Neuronal stem cell (in vitro differentiated cells): ENCODE measurements around the gene PODXL2.

Experiments used
- DNase-seq: peaks from one replicate; pipeline ENCODE4 v3.0.0-alpha.2; 2013; ENCODE audit warnings: low spot score
- H2AFZ ChIP-seq: one replicate; pipeline ENCODE4 v1.6.1; 2013; ENCODE audit warnings: mild to moderate bottlenecking, low read length, inconsistent platforms
- H2AK5ac ChIP-seq: 2 replicates; pipeline ENCODE4 v1.6.1; 2013; ENCODE audit warnings: low read depth, mild to moderate bottlenecking, inconsistent platforms, low read length, moderate library complexity, mixed read lengths
- H2BK120ac ChIP-seq: 2 replicates; pipeline ENCODE4 v1.6.1; 2013; ENCODE audit warnings: low read depth, mild to moderate bottlenecking, inconsistent platforms, low read length, moderate library complexity, mixed read lengths
- H2BK12ac ChIP-seq: one replicate; pipeline ENCODE4 v1.6.1; 2013; ENCODE audit warnings: low read length, inconsistent platforms
- H2BK15ac ChIP-seq: 2 replicates; pipeline ENCODE4 v1.6.1; 2013; ENCODE audit warnings: mild to moderate bottlenecking, low read length, inconsistent platforms, mixed read lengths
- H2BK5ac ChIP-seq: one replicate; pipeline ENCODE4 v1.6.1; 2013; ENCODE audit warnings: inconsistent platforms, mild to moderate bottlenecking, low read length, moderate library complexity
- H3K14ac ChIP-seq: one replicate; pipeline ENCODE4 v1.6.1; 2013; ENCODE audit warnings: low read length, inconsistent platforms
- H3K18ac ChIP-seq: 2 replicates; pipeline ENCODE4 v1.6.1; 2013; ENCODE audit warnings: low read length, inconsistent platforms
- H3K23ac ChIP-seq: 2 replicates; pipeline ENCODE4 v1.6.1; 2013; ENCODE audit warnings: low read depth, mild to moderate bottlenecking, mixed read lengths, low read length, inconsistent platforms; ENCODE audit not compliant: poor library complexity
- H3K27ac ChIP-seq: replicated peaks from 3 replicates; pipeline ENCODE4 v1.5.1; 2013; ENCODE audit warnings: low read length, inconsistent platforms
- H3K27me3 ChIP-seq, 3 experiments: 2 replicates each; pipeline ENCODE4 v1.6.1; 2013; ENCODE audit warnings: low read length in 3 of 3, mild to moderate bottlenecking in 2 of 3, inconsistent platforms in 1 of 3, low read depth in 1 of 3, mixed read lengths in 1 of 3, moderate library complexity in 1 of 3; ENCODE audit not compliant: control insufficient read depth in 3 of 3, insufficient read depth in 3 of 3
- H3K36me3 ChIP-seq, 2 donors: replicated peaks in 1 of 2; 2 replicates each; pipeline ENCODE4 v1.6.1; 2013; ENCODE audit warnings: low read length in 2 of 2; ENCODE audit not compliant: control insufficient read depth in 2 of 2, insufficient read depth in 2 of 2
- H3K4ac ChIP-seq: 2 replicates; pipeline ENCODE4 v1.6.1; 2013; ENCODE audit warnings: inconsistent platforms, mild to moderate bottlenecking, low read length, moderate library complexity
- H3K4me1 ChIP-seq, 2 donors: 1 replicate in 1 of 2; 2 replicates in 1 of 2; pipeline ENCODE4 v1.6.1; 2013; ENCODE audit warnings: low read length in 2 of 2, low read depth in 1 of 2; ENCODE audit not compliant: control insufficient read depth in 2 of 2, insufficient read depth in 1 of 2
- H3K4me2 ChIP-seq: one replicate; pipeline ENCODE4 v1.6.1; 2013; ENCODE audit warnings: mild to moderate bottlenecking, low read length, inconsistent platforms; ENCODE audit not compliant: insufficient read depth, poor library complexity, severe bottlenecking
- H3K4me3 ChIP-seq, 2 donors: 2 replicates each; pipeline ENCODE4 v1.5.1; 2013; ENCODE audit warnings: low read length in 2 of 2, mild to moderate bottlenecking in 2 of 2, inconsistent platforms in 1 of 2, moderate library complexity in 1 of 2
- H3K79me1 ChIP-seq: one replicate; pipeline ENCODE4 v1.6.1; 2013; ENCODE audit warnings: low read depth, mild to moderate bottlenecking, inconsistent platforms, low read length, moderate library complexity
- H3K9ac ChIP-seq: one replicate; pipeline ENCODE4 v1.6.1; 2013; ENCODE audit warnings: mild to moderate bottlenecking, low read depth, low read length, inconsistent platforms; ENCODE audit not compliant: poor library complexity
- H3K9me3 ChIP-seq, 2 donors: replicated peaks in 1 of 2; 2 replicates each; pipeline versions ENCODE3 to v1.6.1; 2013; ENCODE audit warnings: low read length in 2 of 2, mild to moderate bottlenecking in 2 of 2, inconsistent platforms in 1 of 2, low read depth in 1 of 2, mixed read lengths in 1 of 2, moderate library complexity in 1 of 2; ENCODE audit not compliant: control insufficient read depth in 2 of 2, insufficient read depth in 1 of 2
- H4K8ac ChIP-seq: one replicate; pipeline ENCODE4 v1.6.1; 2013; ENCODE audit warnings: low read depth, mild to moderate bottlenecking, inconsistent platforms, low read length, moderate library complexity
- H4K91ac ChIP-seq: one replicate; pipeline ENCODE4 v1.6.1; 2013; ENCODE audit warnings: low read length, low read depth, mild to moderate bottlenecking, inconsistent platforms; ENCODE audit not compliant: poor library complexity
- WGBS, 2 donors: extraction: QIAGEN DNeasy Blood & Tissue Kit; methylation state at CpG; one replicate each; pipeline ENCODE4 v1.1.7; 2013; ENCODE audit warnings: missing lambda C conversion rate in 2 of 2, mixed read lengths in 1 of 2; ENCODE audit not compliant: insufficient read length in 2 of 2, insufficient replicate concordance in 1 of 2; ENCODE audit errors: extremely low coverage in 2 of 2; 5-methylcytosine and 5-hydroxymethylcytosine counted together
- small RNA-seq: library from polyadenylated mRNA; stranded (forward); fragments of <200 nt; extraction: miRNeasy Mini kit (QIAGEN cat#:217004); gene quantifications from one replicate; pipeline ENCODE3, GENCODE V24; 2013; ENCODE audit not compliant: insufficient read depth

The PODXL2 gene

GRCh38 chr3:127720985-127721935 lies 92.3 kb downstream of the PODXL2 start:
- WGBS, 2 donors, result no CpG with 5 or more reads among the region's 17 CpGs

GRCh38 chr3:127722091-127722784 lies 93.3 kb downstream of the PODXL2 start:
- no peak for DNase-seq

More at GRCh38 chr3:127720985-127721935, 92.3 kb downstream of the PODXL2 start:
- Histone ChIP-seq H3K9me3 (no peaks in the 10 kb centered on the region), H2BK12ac (no peak overlapping the region), H3K4me1 (peaks cover 3 to 15% of the 10 kb centered on the region in 2 donors), H3K4me3 (no peak overlapping the region), H2BK15ac (no peak overlapping the region), H3K79me1 (no peaks in the 10 kb centered on the region), H3K27me3 (peaks cover 0 to 44% (median 0%) of the 10 kb centered on the region in 3 experiments), H2AK5ac (no peak overlapping the region), H3K27ac (no peak overlapping the region), H3K9ac (no peak overlapping the region), H3K14ac (no peak overlapping the region), H3K4me2 (no peak overlapping the region), H3K36me3 (no peaks in the 10 kb centered on the region), H4K8ac (no peak overlapping the region), H3K23ac (no peak overlapping the region), H3K4ac (no peak overlapping the region), H3K18ac (no peak overlapping the region), H2BK5ac (no peak overlapping the region), H2AFZ (no peak overlapping the region), H2BK120ac (no peak overlapping the region), H4K91ac (no peak overlapping the region)
- no peak for DNase-seq

More at GRCh38 chr3:127722091-127722784, 93.3 kb downstream of the PODXL2 start:
- H2AK5ac ChIP-seq, result peak overlapping the region; percentile 48
- H2BK12ac ChIP-seq, result no peak overlapping the region
- H2AFZ ChIP-seq, result no peak overlapping the region
- no peak overlapping the region for H3K4ac ChIP-seq
- H3K4me3 ChIP-seq, result no peak overlapping the region
- H3K79me1 ChIP-seq, result no peaks in the 10 kb centered on the region
- no peak overlapping the region for H4K91ac ChIP-seq
- peak overlapping the region; percentile 50 for H3K18ac ChIP-seq
- H3K4me2 ChIP-seq, result no peak overlapping the region
- no peak overlapping the region for H2BK5ac ChIP-seq
- peaks cover 3 to 15% of the 10 kb centered on the region in 2 donors for H3K4me1 ChIP-seq
- no peaks in the 10 kb centered on the region for H3K36me3 ChIP-seq
- no peak overlapping the region for H3K9ac ChIP-seq
- no peak overlapping the region for H3K14ac ChIP-seq
- H2BK120ac ChIP-seq, result no peak overlapping the region
- no peak overlapping the region for H2BK15ac ChIP-seq
- peaks cover 0 to 44% (median 0%) of the 10 kb centered on the region in 3 experiments for H3K27me3 ChIP-seq
- no peaks in the 10 kb centered on the region for H3K9me3 ChIP-seq
- no CpG with 5 or more reads among the region's 13 CpGs for WGBS, 2 donors
- no peak overlapping the region for H3K27ac ChIP-seq
- no peak overlapping the region for H3K23ac ChIP-seq
- H4K8ac ChIP-seq, result no peak overlapping the region

Small RNAs within 50 kb of the gene (small RNA-seq; reads per million reads assigned to genes)
- 2.8 reads per million for gene MIR7976
